GM19193 (cell line): ENCODE measurements around the gene OR2AG1.

ENCODE experiments used
- POLR2A ChIP-seq: IDR thresholded peaks from 4 replicates; pipeline ENCODE4 v1.6.1; 2011; ENCODE audit not compliant: insufficient read depth, insufficient read length; ENCODE audit errors: extremely low read depth

The OR2AG1 gene

GRCh38 chr11:6782720-6783119, at the start of gene OR2AG1:
TSS of gene OR2AG1 (plus strand) at chr11:6783020. CDS start at chr11:6785038, 2,018 bp downstream.
- no peak for TF ChIP-seq POLR2A

GRCh38 chr11:6733326-6734275, 49.2 kb upstream of the OR2AG1 start:
- TF ChIP-seq POLR2A: no peak

- TF ChIP-seq POLR2A: no peak
Measured at GRCh38 chr11:6734616-6735015, 48.2 kb upstream of the OR2AG1 start.

- TF ChIP-seq POLR2A: no peak
Measured at GRCh38 chr11:6735306-6735705, 47.5 kb upstream of the OR2AG1 start.

GRCh38 chr11:6736495-6737121, 46.2 kb upstream of the OR2AG1 start:
- no peak for TF ChIP-seq POLR2A

GRCh38 chr11:6737872-6738466, 44.9 kb upstream of the OR2AG1 start:
- no peak for TF ChIP-seq POLR2A

- no peak for TF ChIP-seq POLR2A
Measured at GRCh38 chr11:6738590-6738989, 44.2 kb upstream of the OR2AG1 start.

- TF ChIP-seq POLR2A: no peak
Measured at GRCh38 chr11:6742260-6742659, 40.6 kb upstream of the OR2AG1 start.

GRCh38 chr11:6745018-6745417, 37.8 kb upstream of the OR2AG1 start:
- no peak for TF ChIP-seq POLR2A

- no peak for TF ChIP-seq POLR2A
Measured at GRCh38 chr11:6745465-6746015, 37.3 kb upstream of the OR2AG1 start.

GRCh38 chr11:6746086-6746618, 36.7 kb upstream of the OR2AG1 start:
- TF ChIP-seq POLR2A: peak; percentile 49

- no peak for TF ChIP-seq POLR2A
Measured at GRCh38 chr11:6746626-6747025, 36.2 kb upstream of the OR2AG1 start.

GRCh38 chr11:6747097-6747668, 35.6 kb upstream of the OR2AG1 start:
- no peak for TF ChIP-seq POLR2A

- TF ChIP-seq POLR2A: no peak
Measured at GRCh38 chr11:6755303-6755952, 27.4 kb upstream of the OR2AG1 start.

- no peak for TF ChIP-seq POLR2A
Measured at GRCh38 chr11:6755953-6756347, 26.9 kb upstream of the OR2AG1 start.

GRCh38 chr11:6757373-6757967, 25.4 kb upstream of the OR2AG1 start:
- TF ChIP-seq POLR2A: no peak
